Inferior parietal cortex (tissue), 1 donor: ENCODE data around the gene MORC1.

Experiments
- DNase-seq: peaks from one replicate; pipeline ENCODE4 v3.0.0-alpha.2; 2016; ENCODE audit errors: extremely low spot score

The MORC1 gene

DNA sequence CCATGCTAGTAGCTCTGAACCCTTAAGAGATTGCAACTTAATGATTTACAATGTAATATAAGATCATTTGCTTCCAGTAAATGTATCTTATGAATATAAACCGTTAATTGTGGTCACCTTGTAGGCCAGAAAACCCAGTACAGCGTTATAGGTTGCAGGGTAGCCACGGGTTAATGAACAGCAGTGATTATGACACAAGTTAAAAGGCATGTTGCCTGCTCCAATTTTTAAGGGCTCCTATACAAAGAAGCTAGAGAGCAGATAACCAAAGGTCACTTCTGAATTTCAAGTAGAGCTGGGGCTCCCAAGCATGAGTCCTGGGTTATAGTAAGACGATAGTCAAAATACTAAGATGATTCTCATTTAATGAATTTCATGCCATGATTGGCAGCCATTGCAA, 177.8 kb downstream of the MORC1 start:
- DNase-seq, result no peak

DNA sequence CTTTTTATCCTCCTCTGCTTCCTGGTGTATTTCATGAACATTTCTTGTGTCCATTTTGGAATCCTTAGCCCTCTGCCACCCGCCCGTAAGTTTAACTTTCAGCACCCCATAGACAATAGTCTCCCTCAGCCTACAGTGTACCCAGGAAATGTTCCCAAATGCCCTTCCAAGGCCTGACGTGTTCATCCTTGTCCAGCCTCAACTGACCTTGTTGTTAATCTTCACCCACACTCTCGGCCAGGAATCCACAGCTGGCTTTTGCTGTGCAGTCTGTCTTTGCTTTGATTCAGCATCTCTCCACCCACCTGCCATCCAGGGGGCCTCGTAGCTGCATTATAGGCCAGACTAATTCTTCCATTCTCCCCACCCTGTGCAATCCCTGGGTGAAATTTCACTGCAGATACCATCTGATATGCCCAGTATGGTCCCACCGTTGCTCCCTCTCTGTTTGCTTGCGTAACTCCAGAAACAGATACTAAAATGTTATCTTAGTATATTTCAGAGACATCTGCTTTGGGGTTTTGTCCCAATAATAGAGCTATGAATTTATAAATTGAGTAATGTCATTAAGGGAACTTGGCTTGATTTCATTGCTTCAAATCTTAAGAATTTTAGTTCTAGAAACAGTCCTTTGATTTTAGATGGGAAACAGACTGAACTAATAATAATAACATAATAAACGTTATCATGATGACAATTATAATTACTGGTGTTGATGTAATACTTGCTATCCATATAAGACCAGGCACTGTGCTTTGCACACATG, 180.8 kb downstream of the MORC1 start:
- DNase-seq, result no peak

DNA sequence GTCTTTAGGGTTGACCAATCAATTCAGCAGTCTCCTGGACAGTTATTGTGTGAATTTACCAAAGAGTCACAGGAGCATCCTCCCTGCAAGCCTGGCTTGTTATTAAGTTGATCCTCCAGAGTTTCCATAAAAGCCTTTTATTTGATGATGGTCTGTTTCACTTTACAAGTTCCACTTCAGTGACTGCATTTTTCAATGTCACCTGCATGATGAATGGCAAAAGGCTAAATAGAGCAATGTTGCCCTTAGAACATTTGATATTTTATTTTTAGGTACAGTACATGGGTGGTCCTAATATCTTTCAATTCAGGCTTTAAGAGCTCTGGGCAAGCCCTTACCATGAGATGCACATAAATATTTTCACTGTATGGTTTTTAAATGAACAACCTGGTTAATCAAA, 186.9 kb downstream of the MORC1 start:
- no peak for DNase-seq

DNA sequence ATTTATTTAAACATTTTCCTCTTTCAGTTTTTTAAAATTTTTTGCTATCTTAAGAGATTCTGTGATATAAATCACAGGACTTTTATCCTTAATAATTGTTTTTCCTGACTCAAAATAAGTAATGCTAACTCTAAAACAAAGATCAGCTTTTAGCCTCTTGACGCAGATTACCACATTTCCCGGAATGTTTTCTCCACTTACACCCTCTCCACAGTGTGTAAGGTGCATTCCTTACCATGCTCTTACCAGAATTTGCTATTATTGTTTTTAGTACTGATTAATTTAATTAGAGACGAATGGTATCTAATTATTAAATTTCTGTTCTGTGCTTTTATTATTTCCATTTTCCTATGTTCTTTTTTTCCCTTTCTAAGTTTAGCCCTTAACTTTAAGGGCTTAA, 199.1 kb downstream of the MORC1 start:
- DNase-seq, result no peak

DNA sequence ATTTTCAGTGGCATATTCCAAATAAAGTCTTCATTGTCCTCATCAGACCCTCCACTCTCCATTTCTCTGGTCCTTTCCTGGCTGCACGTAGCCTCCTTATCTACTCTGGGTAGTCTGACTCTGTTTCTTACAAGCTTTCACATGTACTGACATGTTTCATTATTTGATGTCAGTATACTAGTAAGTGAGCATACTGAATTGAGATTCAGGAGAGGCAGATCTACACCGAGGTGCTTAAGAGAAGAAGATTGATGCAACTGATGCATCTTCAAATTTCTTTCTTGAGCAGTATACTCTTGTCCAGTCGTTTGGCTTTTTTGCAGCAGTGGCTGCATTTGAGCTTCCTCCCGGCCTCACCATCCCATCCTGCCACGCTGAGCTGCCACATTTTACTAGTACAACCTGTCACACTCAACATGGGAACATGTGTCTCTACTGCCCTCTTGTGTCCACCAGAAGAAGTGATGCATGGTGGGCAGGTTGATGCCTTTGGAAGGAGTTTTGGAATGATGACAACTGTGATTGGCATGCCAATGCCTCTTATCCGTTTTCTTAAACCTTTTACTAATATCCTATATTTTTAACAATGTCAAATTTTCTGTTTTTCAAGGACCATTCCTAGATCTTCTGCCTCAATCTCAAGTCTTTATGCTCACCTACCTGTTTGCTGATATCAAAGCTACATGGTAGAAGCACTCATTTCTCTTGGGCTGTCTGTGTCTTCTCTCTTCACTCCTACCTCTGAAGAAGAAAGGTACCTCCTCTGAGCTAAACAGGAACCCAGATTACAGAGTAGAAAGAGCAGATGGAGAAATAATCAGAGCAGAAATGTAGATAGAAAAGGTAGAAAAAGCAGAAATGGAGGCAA, 202.9 kb downstream of the MORC1 start:
- peak; percentile 78 for DNase-seq

DNA sequence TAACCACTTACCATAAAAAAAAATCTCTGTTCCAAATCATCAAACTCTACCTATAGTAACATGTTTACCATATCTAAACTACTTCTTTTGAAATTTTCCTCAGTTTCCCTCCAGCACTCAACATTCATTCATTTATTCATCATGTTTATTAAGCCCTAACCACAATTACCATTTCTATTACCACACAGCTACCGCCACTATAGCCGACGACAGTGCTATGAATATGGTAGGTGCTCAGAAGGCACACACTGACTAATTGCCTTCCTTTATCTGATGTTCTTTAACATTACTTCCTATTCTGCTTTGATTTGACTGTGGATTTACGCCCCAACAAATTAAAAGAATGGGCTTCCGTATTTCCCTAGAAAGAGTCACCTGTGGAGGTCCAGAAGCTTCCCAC, 208.1 kb downstream of the MORC1 start:
- DNase-seq, result no peak
